Aorta (tissue), 5 donors: Measurements from ENCODE around the gene PTBP1. TPM values are rescaled to one million over a fixed set of nuclear protein-coding genes. Genes with fewer than 3 reads are reported as not detected.

Experiments used
- ATAC-seq: fragments of 200-7000 bp; cut with Tn5 transposase; one replicate; pipeline ENCODE4 v1.9.1; 2022; ENCODE audit warnings: moderate library complexity; ENCODE audit not compliant: low FRiP score
- DNase-seq, 2 donors: peaks; one replicate each; pipeline ENCODE4 v3.0.0-alpha.2; 2020
- H3K27ac ChIP-seq, 2 donors: one replicate each; pipeline ENCODE4 v1.5.1; 2013; ENCODE audit warnings: low read length in 2 of 2, mild to moderate bottlenecking in 2 of 2, moderate library complexity in 2 of 2, control low read depth in 1 of 2, inconsistent platforms in 1 of 2, low read depth in 1 of 2
- H3K27me3 ChIP-seq, 2 donors: one replicate each; pipeline ENCODE4 v1.6.1; 2013; ENCODE audit warnings: control low read depth in 1 of 2, low read length in 1 of 2, mild to moderate bottlenecking in 1 of 2, moderate library complexity in 1 of 2; ENCODE audit not compliant: insufficient read depth in 2 of 2, control insufficient read depth in 1 of 2
- H3K36me3 ChIP-seq, 2 donors: one replicate each; pipeline ENCODE4 v1.6.1; 2013; ENCODE audit warnings: control low read depth in 1 of 2, low read length in 1 of 2, mild to moderate bottlenecking in 1 of 2; ENCODE audit not compliant: insufficient read depth in 2 of 2, control insufficient read depth in 1 of 2
- H3K4me1 ChIP-seq, 2 donors: one replicate each; pipeline ENCODE4 v1.6.1; 2013; ENCODE audit warnings: low read length in 2 of 2, control low read depth in 1 of 2, mild to moderate bottlenecking in 1 of 2, moderate library complexity in 1 of 2; ENCODE audit not compliant: insufficient read depth in 2 of 2, control insufficient read depth in 1 of 2
- H3K4me3 ChIP-seq, 2 donors: one replicate each; pipeline ENCODE4 v1.5.1; 2013; ENCODE audit warnings: low read length in 2 of 2, control low read depth in 1 of 2, mild to moderate bottlenecking in 1 of 2
- H3K9me3 ChIP-seq: one replicate; pipeline ENCODE4 v1.6.1; 2013; ENCODE audit warnings: mild to moderate bottlenecking, low read length; ENCODE audit not compliant: control insufficient read depth
- WGBS, 2 donors: extraction: QIAGEN DNeasy Blood & Tissue Kit; methylation state at CpG; one replicate each; pipeline ENCODE4 v1.1.7; 2013; 5-methylcytosine and 5-hydroxymethylcytosine counted together
- intact Hi-C, 2 donors: fragments of 100-400 bp; cut with DNase I; formaldehyde crosslinking; loops; one replicate each; pipeline versions ENCODE4 v1.14.2 to v1.15.0; 2022
- polyA plus RNA-seq, 2 donors: library from polyadenylated mRNA; stranded (reverse); fragments of 200-250 nt; gene quantifications; one replicate each; pipeline ENCODE4 v1.2.3, GENCODE V29; 2013
- total RNA-seq, 2 donors: library from RNA; stranded (reverse); fragmentation: NEBNext Ultra II Directional; extraction: Animal tissue kit (Norgen Biotek cat#: 25700); gene quantifications; one replicate each; pipeline ENCODE4 v1.2.1, GENCODE V29; 2021
- donor health status: healthy with polysubstance abuse.
- donor health status: Bipolar disorder and iron deficiency.
- donor health status: DM: no; HTN: no; CAD: no.
- donor health status: DM: no; HTN: no; CAD: no.
- donor health status: DM: yes; HTN: yes; CAD: no.

Gene PTBP1
- total and polyA plus RNA-seq, 4 donors, result 46.7 to 218 (median 141) TPM

- intact Hi-C loops, result no loop called here
- no peak overlapping the region for H3K27ac ChIP-seq
- H3K27me3 ChIP-seq, result no peaks in the 10 kb centered on the region
- ATAC-seq, result no peak
- H3K36me3 ChIP-seq, result peaks cover 3 to 15% of the 10 kb centered on the region in 2 donors
- WGBS, 2 donors, result 85 to 86% methylated on average over 31 of the region's 31 CpGs
- H3K4me3 ChIP-seq, result no peak overlapping the region
- H3K4me1 ChIP-seq, result peaks cover 3% of the 10 kb centered on the region in 2 donors
- H3K9me3 ChIP-seq, result no peaks in the 10 kb centered on the region
- DNase-seq, result no peak
Measured at GRCh38 chr19:803686-804418, 6.6 kb downstream of the PTBP1 start.

GRCh38 chr19:804419-805165 lies 7.3 kb downstream of the PTBP1 start:
- peaks cover 3% of the 10 kb centered on the region in 2 donors for H3K4me1 ChIP-seq
- intact Hi-C loops, result no loop called here
- no peak for DNase-seq

GRCh38 chr19:805166-805551 lies 7.9 kb downstream of the PTBP1 start:
- DNase-seq, result no peak
- H3K4me1 ChIP-seq, result peaks cover 3% of the 10 kb centered on the region in 2 donors
- H3K27me3 ChIP-seq, result no peaks in the 10 kb centered on the region
- no peaks in the 10 kb centered on the region for H3K9me3 ChIP-seq
- H3K36me3 ChIP-seq, result peaks cover 3 to 15% of the 10 kb centered on the region in 2 donors
- no peak overlapping the region for H3K27ac ChIP-seq
- 89 to 90% methylated on average over 33 of the region's 33 CpGs for WGBS, 2 donors
- ATAC-seq, result no peak
- intact Hi-C loops, result no loop called here
- no peak overlapping the region for H3K4me3 ChIP-seq

More at GRCh38 chr19:804419-805165, 7.3 kb downstream of the PTBP1 start:
- no peak overlapping the region for H3K27ac ChIP-seq
- H3K36me3 ChIP-seq, result peaks cover 3 to 15% of the 10 kb centered on the region in 2 donors
- no peak for ATAC-seq
- 89 to 90% methylated on average over 53 of the region's 53 CpGs for WGBS, 2 donors
- H3K27me3 ChIP-seq, result no peaks in the 10 kb centered on the region
- no peak overlapping the region for H3K4me3 ChIP-seq
- no peaks in the 10 kb centered on the region for H3K9me3 ChIP-seq

GRCh38 chr19:805600-806550 lies 8.6 kb downstream of the PTBP1 start:
- H3K9me3 ChIP-seq, result no peaks in the 10 kb centered on the region
- DNase-seq, result no peak
- no peak overlapping the region for H3K4me3 ChIP-seq
- intact Hi-C loops, result no loop called here
- WGBS, 2 donors, result 88 to 89% methylated on average over 80 to 93 of the region's 93 CpGs
- peaks cover 3 to 19% of the 10 kb centered on the region in 2 donors for H3K36me3 ChIP-seq
- no peak for ATAC-seq
- H3K27me3 ChIP-seq, result no peaks in the 10 kb centered on the region
- no peak overlapping the region for H3K27ac ChIP-seq
- H3K4me1 ChIP-seq, result no peaks in the 10 kb centered on the region

- Histone ChIP-seq H3K9me3 (no peaks in the 10 kb centered on the region), H3K27me3 (no peaks in the 10 kb centered on the region), H3K27ac (no peak overlapping the region), H3K36me3 (peaks cover 8 to 21% of the 10 kb centered on the region in 2 donors), H3K4me3 (no peak overlapping the region), H3K4me1 (no peaks in the 10 kb centered on the region)
- intact Hi-C loops, result no loop called here
- 85% methylated on average over 34 of the region's 34 CpGs for WGBS, 2 donors
- ATAC-seq, result no peak
- DNase-seq, result no peak
Measured at GRCh38 chr19:806815-807421, 9.7 kb downstream of the PTBP1 start.

- ATAC-seq, result no peak
- WGBS, 2 donors, result 90 to 91% methylated on average over 44 of the region's 44 CpGs
- Histone ChIP-seq H3K9me3 (no peaks in the 10 kb centered on the region), H3K4me3 (no peak overlapping the region), H3K27ac (no peak overlapping the region), H3K4me1 (no peaks in the 10 kb centered on the region), H3K27me3 (no peaks in the 10 kb centered on the region), H3K36me3 (peaks cover 8 to 21% of the 10 kb centered on the region in 2 donors)
- DNase-seq, result no peak
- intact Hi-C loops, result no loop called here
Measured at GRCh38 chr19:807627-808422, 10.6 kb downstream of the PTBP1 start.

GRCh38 chr19:808423-808775 lies 11.1 kb downstream of the PTBP1 start:
- Histone ChIP-seq H3K27ac (no peak overlapping the region), H3K27me3 (no peaks in the 10 kb centered on the region), H3K9me3 (no peaks in the 10 kb centered on the region), H3K4me3 (no peak overlapping the region), H3K36me3 (peaks cover 8 to 21% of the 10 kb centered on the region in 2 donors), H3K4me1 (no peaks in the 10 kb centered on the region)
- WGBS, 2 donors, result 91 to 95% methylated on average over 26 of the region's 26 CpGs
- ATAC-seq (no peak), DNase-seq (no peak)
- intact Hi-C loops, result no loop called here
